MM.1S (cell line): Measurements from ENCODE around the gene ORC3.

Experiments
- CTCF ChIP-seq: fragments of 300-600 bp; sonication (generic); IDR thresholded peaks from 2 replicates; pipeline ENCODE4 v1.5.1; 2016; ENCODE audit warnings: antibody characterized with exemption, low read length, mixed read lengths
- EZH2 ChIP-seq: fragments of 300-600 bp; sonication (generic); optimal IDR thresholded peaks from 2 replicates; pipeline ENCODE3; 2017; ENCODE audit warnings: low read depth, mild to moderate bottlenecking, antibody characterized with exemption, low read length, mixed read lengths

GRCh38 chr6:87687296-87687695, 97.4 kb downstream of the ORC3 start:
- TF ChIP-seq CTCF = no peak
- TF ChIP-seq EZH2 = no peak
